Stimulated activated CD4-positive, alpha-beta T cell treated with anti-CD3 and anti-CD28 coated beads, Interleukin-4, amount 100 ng/mL, for 48 hours (primary cell): Measurements from ENCODE around the gene DHX29.

Experiments used
- DNase-seq, 2 donors: peaks; one replicate each; pipeline ENCODE4 v3.0.0-alpha.2; 2020; ENCODE audit warnings: low read depth in 2 of 2

Gene DHX29

GRCh38 chr5:55316837-55317236, 9.3 kb upstream of the DHX29 start:
- no peak for DNase-seq

- no peak for DNase-seq
Measured at GRCh38 chr5:55316289-55316688, 8.8 kb upstream of the DHX29 start.

- no peak for DNase-seq
Measured at GRCh38 chr5:55313870-55314617, 6.5 kb upstream of the DHX29 start.

- DNase-seq = peak in 1 of 2 donors; percentile 7
Measured at GRCh38 chr5:55308254-55308836, 851 bp upstream of the DHX29 start.

- no peak for DNase-seq
Measured at GRCh38 chr5:55306641-55307382, 682 bp downstream of the DHX29 start.

DNA sequence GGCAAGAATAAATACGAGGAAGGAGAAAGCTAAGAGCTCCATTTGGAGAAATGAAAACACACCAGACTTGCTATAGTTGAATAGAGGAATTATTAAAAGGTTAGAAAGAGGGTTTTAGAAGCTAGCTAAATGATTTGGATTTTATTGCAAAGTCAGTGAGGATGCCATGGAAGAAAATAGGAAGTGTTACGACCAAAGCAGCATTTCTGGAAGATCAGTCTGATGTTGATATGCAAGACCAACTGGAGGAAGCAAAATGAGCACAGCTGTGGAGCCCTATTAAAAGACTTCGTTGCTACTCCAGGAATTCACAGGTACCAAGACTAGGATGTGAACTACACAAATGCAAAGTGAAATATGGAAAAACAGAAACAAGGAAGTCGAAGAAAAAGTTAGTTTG, 2.1 kb downstream of the DHX29 start:
- no peak for DNase-seq

- no peak for DNase-seq
Measured at GRCh38 chr5:55304584-55304983, 2.9 kb downstream of the DHX29 start.

DNA sequence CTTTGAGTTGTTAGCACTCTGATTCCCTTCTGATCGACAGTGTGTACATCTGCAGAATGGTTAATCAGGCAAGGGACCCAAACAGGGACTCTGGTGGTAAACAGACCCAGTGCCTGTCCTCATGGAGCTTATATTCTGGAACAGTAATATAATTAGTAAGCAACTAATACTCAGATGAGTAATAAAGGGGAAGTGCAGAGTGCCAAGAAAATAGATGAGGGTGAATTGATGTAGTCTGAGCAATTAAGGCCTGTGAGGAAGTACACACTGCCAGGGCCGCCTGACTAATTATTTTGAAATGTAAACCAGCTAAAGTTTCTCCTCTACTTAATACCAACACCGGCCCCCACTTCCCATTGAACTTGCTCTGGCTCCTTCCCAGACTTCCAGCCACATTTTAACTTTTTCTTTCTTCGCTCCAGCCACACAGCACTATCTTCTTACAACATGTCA, 4.2 kb downstream of the DHX29 start:
- no peak for DNase-seq

- no peak for DNase-seq
Measured at GRCh38 chr5:55300890-55301289, 6.6 kb downstream of the DHX29 start.

DNA sequence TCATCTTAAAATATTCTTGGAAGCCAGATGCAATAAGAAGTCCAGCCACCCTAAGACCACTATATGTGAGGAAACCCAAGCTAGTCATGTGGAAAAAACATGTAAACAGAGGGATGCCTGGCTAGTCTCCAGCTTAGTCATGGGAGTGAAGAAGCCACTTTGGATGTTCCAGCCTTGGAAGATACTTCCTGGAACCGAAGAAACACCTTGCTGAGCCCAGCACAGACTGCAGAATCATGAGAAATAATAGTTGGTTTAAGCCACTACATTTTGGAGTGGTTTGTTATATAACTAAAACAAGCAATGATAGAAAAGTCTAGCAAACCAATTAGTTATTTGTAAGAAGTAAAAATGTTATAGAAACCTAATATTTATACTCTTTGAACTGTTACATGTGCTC, 12.6 kb downstream of the DHX29 start:
- DNase-seq = no peak

DNA sequence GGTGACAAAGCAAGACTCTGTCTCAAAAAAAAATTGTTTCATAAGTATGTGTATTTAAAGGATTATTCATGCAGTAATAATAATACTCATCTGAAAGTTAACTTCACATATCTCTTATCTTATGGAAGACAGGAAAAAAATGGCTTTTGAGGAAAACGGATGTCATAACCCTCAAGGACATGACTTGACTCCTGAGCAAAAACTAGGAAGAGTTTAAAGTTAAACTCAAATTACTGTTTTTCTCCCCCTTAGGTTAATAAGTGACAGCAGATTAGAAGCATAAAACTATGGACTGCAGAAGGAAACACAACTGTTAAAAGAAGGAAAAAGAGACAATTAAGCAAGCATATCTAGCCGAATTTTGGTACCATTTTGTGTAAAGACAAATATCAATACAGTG, 16.5 kb downstream of the DHX29 start:
- DNase-seq = no peak

DNA sequence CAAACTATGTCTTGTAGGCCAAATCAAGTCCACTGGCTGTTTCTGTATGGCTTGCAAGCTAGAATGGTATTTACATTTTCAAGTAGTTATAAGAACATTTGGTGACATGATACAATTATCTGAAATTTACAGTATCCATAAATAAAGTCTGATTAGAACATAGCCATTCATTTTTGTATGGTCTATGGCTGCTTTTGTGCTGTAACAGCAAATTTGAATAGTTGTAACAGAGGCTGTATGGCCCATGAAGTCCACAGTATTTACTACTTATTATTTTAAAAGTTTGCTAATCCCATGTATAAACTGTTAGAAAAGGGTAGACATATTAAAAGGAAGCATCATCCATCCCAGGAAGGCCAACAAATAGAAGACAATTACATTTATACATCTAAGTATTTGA, 17.7 kb downstream of the DHX29 start:
- no peak for DNase-seq

- no peak for DNase-seq
Measured at GRCh38 chr5:55286411-55286933, 21.0 kb downstream of the DHX29 start.

- DNase-seq = no peak
Measured at GRCh38 chr5:55278778-55279177, 28.7 kb downstream of the DHX29 start.

DNA sequence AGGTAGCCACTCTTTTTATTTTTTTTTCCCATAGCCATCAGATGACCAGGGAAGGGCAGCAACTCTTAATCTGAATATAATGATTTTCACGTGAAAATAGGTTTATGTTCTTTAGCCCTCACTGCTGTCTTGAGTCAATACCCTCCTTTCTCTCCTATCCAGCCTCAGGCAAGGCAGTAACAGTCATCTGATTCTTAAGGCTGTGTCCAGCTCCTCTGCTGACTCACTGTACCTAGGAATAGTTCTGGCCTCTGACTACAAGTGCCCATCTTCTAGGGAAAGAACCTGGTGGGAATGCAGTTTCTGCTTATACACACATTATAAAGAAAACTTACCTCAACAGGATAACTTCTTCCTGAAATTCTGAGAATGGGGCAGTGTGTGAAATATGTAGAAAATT, 30.7 kb downstream of the DHX29 start:
- no peak for DNase-seq

GRCh38 chr5:55258339-55258738, 49.2 kb downstream of the DHX29 start:
- DNase-seq = no peak

DNA sequence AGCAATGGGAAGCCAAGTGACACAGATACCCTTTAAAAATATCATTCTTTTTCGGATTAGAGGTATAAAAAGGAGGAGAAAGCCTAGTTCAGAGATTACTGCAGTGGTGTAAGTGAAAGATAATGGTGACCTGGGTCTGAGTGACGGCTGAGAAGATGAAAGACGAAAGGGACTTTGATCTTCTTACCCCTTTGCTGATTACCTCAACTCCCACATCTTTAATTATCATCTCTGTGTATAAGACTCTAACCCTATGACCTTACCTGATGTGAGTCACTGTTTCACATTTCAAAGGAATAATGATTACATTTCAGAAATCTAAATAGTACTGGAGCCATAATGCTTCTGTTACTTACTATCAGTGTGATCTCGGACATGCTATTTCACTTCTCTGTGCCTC, 52.7 kb downstream of the DHX29 start:
- DNase-seq = no peak

DNA sequence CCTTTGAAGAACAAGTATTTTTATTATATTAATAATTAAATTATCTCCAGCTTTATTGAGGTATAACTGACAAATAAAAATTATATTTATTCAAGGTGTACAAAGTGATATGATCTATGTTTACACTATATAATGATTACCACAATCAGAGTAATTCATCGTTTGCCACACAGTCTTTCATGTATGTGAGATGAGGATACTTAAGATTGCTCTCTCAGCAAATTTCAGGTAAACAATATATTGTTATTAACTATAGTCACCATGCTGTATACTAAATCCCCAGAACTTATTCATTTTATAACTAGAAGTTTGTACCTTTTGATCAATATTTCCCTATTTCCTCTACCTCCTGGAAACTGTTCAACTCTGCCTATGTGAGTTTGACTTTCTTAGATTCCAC, 57.4 kb downstream of the DHX29 start:
- no peak for DNase-seq

- DNase-seq = no peak
Measured at GRCh38 chr5:55241746-55242145, 65.7 kb downstream of the DHX29 start.

- no peak for DNase-seq
Measured at GRCh38 chr5:55236800-55237199, 70.7 kb downstream of the DHX29 start.

GRCh38 chr5:55234121-55234700, 73.3 kb downstream of the DHX29 start:
- DNase-seq = no peak
